ENCODE results near the gene PDZD8.

The PDZD8 gene

DNA sequence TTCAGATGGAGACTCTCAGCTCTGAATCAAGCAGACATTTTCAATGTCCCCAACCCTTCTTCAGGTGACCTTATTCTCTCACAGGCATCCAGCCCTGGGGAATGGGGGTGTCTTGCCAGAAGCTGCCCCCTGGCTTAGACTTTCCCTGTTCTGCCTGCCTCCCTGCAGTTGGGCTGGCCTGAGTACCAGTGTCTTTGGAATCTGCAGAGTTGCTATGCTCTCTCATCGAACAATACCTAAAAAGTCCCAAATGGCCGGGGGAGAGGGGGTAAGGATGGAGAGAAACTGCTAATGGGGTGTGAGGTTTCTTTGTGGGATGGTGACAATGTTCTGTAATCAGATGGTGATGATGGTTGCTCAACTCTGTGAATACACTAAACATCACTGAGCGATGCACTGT lies 113.7 kb downstream of the PDZD8 start:
- FAIRE-seq (no peak), DNase-seq (ENCODE audit: insufficient read length, low spot score) (no peak)

GRCh38 chr10:117260084-117260483 lies 115.2 kb downstream of the PDZD8 start:
- no peak for FAIRE-seq
- no peak for DNase-seq (ENCODE audit: insufficient read length, low spot score)

- FAIRE-seq (no peak), DNase-seq (ENCODE audit: insufficient read length, low spot score) (no peak)
These were observed 116.0 kb downstream of the PDZD8 start for GRCh38 chr10:117259279-117259678.

DNA sequence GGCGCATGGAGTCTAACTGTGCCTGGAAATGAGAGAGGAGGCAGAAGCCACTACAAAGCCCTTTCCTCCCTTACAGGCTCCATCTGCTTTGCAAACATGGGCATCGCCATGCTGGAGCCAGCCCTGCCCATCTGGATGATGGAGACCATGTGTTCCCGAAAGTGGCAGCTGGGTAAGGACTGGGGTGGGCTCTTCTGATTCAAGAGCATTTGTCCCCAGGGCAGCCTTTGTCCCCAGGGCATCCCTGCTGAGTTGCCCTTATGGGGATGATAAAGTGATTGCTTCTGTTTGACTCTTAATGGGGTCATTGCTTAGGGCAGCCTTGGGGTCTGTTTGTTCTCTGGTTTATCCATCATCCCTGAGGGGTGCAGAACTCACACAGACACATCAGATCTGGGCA lies 117.5 kb downstream of the PDZD8 start:
- DNase-seq (ENCODE audit: insufficient read length, low spot score) = no peak
- FAIRE-seq = no peak

GRCh38 chr10:117256910-117257309 lies 118.3 kb downstream of the PDZD8 start:
- no peak for FAIRE-seq

GRCh38 chr10:117255835-117256460 lies 119.3 kb downstream of the PDZD8 start:
- no peak for DNase-seq (ENCODE audit: insufficient read length, low spot score)
- FAIRE-seq = no peak

More at GRCh38 chr10:117256910-117257309, 118.3 kb downstream of the PDZD8 start:
- DNase-seq (ENCODE audit: insufficient read length, low spot score) = no peak

DNA sequence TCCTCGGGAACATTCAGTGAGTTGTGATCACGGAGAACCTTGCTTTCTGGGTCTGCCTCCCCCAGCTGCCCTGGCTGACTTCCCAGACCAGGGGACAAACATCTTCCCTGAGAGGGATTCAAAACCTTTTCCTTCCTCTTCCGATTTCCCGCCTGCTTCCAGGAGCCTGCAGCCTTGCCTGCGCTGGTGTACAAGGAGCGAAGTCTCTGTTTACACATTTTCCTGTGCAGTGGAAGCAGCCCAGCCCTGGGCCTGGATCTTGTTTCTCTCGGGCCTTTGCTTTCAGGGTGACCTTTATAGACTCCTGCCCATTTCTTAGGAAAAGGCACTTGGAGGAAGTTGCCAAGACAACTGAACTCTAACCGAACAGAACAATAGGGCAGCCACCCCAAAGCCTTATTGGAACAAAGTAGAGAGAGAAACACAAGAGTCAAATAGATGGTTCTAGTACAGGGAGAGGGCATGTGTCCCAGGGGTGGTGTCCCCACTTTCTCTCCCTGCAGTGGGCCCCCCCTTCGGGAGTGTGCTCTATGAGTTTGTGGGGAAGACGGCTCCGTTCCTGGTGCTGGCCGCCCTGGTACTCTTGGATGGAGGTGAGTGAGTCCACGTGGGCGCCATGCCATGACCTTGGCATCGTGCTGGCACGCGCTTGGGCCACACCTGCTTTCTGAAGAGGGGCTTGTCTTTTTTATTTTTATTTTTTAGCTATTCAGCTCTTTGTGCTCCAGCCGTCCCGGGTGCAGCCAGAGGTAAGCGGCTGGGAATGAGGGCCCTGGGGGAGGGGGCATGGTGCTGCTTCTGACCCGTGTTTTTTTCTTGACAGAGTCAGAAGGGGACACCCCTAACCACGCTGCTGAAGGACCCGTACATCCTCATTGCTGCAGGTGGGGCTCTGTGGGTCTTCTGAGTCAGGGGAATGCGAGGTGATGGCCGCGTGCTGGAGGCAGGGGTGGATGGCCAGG lies 120.2 kb downstream of the PDZD8 start:
- no peak for FAIRE-seq
- no peak for DNase-seq (ENCODE audit: insufficient read length, low spot score)

- FAIRE-seq = no peak
- DNase-seq (ENCODE audit: insufficient read length, low spot score) = no peak
These were observed 120.9 kb downstream of the PDZD8 start for GRCh38 chr10:117254338-117254737.

DNA sequence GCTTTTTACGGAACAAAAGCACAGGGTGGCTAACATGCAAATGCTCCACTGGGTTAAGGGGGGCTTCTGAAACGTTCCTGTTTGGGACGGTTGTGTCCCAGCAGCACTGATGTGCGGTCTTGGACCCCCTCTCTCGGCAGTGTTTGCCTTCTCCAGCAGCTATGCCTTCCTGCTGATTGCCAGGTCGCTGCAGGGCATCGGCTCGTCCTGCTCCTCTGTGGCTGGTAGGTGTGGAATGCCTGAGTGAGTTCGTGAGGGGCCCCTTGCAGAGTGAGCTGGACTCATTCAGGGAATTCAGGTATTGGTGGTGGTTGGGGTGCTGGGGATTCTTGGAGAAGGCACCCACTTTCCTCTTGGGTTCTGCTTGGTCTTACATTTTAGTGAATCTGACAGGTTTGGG lies 121.3 kb downstream of the PDZD8 start:
- FAIRE-seq = no peak
- DNase-seq (ENCODE audit: insufficient read length, low spot score) = no peak

DNA sequence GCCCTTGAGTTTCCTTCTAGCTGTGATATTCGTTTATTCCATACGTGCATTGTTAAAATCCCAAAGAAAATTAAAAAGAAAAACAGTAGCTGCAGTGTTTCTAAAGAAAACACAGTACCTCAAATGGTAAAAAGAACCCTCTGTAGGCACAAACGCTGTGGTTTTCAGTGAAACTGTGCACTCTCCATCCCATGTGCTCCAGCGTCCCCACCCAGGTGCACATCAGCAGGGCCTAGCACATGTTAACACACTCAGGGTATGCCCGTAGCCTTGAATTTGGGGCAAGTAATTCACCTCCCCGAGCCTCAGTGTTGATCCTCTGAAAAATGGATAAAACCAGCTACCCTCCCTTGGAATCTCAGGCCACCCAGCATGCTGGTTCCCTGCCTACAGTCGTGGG lies 124.8 kb downstream of the PDZD8 start:
- no peak for DNase-seq (ENCODE audit: insufficient read length, low spot score)
- no peak for FAIRE-seq

DNA sequence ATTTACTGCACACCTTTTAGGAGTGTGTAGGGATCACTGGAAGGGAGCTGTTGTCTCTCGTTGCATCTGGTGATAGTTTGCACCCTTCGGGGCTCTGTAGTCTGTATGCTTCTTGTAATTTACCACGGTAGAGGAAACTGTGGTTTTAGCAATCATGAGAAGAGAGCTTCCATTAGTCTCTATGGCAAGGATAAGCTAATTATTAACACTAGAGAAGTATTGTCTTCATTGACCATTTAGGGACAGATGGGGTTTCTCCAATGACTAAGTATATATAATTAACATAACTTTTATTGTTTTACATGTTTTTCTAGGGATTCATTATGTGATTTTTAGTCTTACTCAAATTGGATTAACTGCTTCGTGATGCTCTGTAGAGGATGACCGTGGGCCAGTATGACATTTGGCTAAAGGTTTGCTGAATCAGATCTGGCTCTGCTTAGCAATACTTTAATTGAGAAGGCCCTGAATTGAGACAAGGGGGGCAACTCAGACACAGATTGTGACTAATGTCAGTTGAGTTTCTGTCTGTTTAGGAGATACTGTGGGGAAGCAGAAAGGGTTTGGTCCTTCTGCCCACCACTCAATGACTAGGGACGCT lies 125.6 kb downstream of the PDZD8 start:
- DNase-seq (ENCODE audit: insufficient read length, low spot score) = no peak
- no peak for FAIRE-seq

DNA sequence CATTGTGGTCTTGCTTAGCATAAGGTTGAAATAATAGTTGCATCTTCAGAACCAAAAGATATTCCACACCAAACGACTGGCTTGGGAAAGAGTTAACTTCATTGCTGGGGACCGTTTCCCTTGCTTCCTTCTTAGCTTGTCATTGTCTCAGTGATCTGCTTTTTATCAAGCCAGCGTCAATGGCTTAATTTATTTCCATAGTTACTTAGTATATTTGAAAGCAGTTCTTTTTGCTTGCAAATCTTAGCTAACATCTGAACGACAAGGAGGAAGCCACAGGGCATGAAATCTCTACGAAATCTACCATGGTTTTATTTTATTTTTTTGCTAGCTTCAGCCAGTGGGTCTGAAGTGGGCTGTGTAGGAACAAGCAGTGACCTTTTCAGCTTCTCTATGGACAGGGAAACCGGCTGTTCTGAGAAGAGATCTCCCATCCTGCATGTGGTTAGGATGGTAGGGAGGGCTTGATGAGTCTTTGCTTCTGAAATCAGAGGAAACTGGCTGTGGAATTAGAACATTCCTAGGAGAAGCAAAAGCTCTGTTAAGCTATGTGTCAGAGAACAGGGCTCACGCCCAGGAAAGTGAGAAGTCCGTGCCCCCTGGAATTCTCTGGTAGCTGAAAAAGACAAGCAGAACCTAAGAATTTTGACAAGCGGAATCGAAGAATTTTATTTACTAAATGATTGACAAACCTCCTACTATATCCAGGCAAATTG lies 126.3 kb downstream of the PDZD8 start:
- DNase-seq (ENCODE audit: insufficient read length, low spot score) (no peak), FAIRE-seq (no peak)

DNA sequence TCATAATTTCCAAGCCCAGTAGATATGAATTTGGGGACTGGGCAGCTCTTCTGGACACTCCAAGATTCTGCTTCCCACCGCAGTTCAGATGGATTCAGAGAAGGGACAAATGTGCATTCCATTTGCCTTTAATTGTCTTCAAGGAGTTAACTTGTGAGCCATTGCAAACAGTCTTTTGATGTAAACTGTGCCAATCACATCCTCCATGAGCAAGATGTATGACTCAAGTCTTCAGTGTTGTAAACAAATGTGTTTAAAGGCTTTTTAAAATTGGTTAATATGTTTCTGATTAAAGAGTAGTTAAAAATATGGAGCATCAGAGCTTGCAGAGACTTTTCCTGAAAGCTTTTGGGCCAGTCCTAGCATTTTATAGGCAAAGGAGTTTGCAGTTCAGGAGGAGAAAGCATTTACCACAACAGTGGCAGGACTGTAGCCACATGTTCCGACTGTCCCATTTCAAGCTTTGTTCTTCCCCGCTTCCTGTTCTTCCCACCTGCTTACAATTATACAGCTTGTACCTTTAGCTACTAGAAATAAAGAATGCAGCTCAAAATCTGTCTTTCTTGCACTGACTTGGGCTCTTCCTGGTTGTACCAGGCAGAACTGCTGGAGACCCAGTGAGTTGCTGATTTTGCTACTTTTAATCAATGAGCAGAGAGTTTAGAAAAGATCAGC lies 128.1 kb downstream of the PDZD8 start:
- DNase-seq (ENCODE audit: insufficient read length, low spot score) (no peak), FAIRE-seq (no peak)

DNA sequence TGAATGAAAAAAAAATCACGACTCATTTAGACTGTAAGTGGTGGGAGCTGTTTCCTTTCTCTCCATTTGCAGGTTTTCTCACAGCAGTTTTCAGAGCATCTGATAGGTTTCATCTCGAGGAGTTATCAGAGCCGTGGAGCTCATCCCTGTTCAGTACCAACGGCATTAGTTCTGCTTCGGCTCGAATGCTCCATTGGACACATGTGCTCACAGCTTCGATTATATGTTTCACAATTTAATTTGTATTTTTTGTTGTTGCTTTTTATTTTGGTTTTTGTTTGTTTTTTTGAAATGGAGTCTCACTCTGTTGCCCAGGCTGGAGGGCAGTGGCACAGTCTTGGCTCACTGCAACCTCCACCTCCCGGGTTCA lies 132.8 kb downstream of the PDZD8 start:
- DNase-seq (ENCODE audit: insufficient read length, low spot score) = no peak
- FAIRE-seq = no peak

GRCh38 chr10:117241541-117242462 lies 133.4 kb downstream of the PDZD8 start:
- FAIRE-seq (no peak), DNase-seq (ENCODE audit: insufficient read length, low spot score) (no peak)

DNA sequence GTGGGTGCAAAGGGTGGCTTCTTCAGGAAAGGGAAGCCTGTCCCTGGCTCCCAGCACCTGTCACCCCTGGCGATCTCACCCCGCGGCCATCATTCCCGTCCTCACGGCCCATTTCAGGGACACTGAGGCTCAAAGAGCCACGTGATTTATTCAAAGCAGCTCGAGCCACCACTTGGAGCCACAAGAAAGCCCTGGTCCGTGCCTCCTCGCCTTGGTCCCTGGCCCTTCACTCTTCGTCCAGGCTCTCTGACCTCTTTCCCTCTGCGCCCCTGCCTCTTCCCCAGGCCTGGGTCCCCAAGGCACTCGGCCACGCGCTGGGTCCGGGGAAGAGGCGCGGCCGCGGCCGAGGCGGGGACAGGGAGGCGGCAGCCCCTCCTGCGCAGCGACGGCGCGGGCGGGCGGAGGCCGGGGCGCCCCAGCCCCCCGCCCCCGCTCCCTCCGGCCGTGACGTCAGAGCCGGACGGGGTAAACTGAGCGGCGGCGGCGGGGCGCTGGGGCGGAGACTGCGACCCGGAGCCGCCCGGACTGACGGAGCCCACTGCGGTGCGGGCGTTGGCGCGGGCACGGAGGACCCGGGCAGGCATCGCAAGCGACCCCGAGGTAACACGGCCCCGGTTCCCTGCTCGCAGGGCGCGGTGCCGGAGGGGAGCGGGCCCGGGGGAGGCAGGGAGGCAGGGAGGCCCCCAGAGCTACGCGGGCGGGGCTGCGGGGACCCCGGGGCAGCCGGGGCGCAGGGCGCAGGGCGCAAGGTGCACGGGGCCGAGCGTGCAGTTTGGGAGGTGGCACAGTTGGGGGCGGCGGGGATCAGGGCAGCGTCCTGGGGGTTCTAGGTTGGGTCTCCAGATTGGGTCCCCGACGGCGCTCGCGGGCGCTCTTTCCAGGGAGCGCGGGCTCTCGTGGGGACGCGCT lies 134.4 kb downstream of the PDZD8 start, which contains the start of gene SLC18A2:
Gene SLC18A2, plus strand, starts transcription at position 494 of the 909 bp plus-strand sequence. CDS start 580 bp downstream, outside the sequence.
- no peak for FAIRE-seq
- no peak for DNase-seq (ENCODE audit: insufficient read length, low spot score)

- DNase-seq (ENCODE audit: insufficient read length, low spot score) (no peak), FAIRE-seq (no peak)
These were observed 135.3 kb downstream of the PDZD8 start for GRCh38 chr10:117239721-117240620.

All from GM19239 (cell line).